ENCODE measurements around the gene COL15A1. TPM values are rescaled to one million over a fixed set of nuclear protein-coding genes. Genes with fewer than 3 reads are reported as not detected.
A peak's percentile ranks its signal among the peaks of the same experiment; 100 is the strongest.

The COL15A1 gene
- total RNA-seq, 1 experiment from 2014 or later: not detected

DNA sequence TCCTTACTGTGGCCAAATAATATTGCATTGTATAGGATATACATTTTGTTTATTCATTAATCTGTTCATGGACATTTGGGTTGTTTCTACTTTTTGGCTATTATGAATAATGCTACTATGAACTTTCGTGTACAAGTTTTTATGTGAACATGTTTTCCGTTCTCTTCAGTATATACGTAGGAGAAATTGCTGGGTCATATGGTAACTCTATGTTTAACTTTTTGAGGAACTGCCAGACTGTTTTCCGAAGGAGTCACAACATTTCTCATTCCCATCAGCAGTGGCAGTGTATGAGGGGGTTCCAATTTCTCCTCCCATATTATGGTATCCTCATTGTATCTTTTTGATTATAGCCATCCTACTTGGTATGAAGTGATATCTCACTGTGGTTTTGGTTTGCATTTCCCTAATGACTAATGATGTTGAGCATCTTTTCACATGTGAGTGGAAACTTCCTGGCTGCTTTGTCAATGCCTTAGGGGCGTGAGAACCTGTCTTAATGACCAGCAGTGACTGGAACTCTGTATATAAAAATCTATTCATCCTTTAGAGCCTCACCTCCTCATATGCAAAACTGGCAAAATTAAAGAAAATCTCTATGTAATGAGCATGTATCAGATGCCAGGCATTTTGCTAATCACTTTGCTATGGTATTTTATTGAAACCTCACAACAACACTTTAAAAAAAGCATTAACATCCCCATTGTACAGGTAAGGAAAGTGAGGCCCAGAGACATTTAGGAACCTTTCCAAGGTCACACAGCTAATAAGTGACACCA, 113.4 kb downstream of the COL15A1 start:
- Mint-ChIP-seq H3K27ac (ENCODE audit: low read depth, unreplicated experiment) (no peak overlapping the region), H3K4me1 (ENCODE audit: insufficient read depth, unreplicated experiment) (no peaks in the 10 kb centered on the region), H3K36me3 (ENCODE audit: insufficient read depth, unreplicated experiment) (no peaks in the 10 kb centered on the region), H3K27me3 (ENCODE audit: insufficient read depth, unreplicated experiment) (peaks cover 5% of the 10 kb centered on the region), H3K4me3 (ENCODE audit: unreplicated experiment) (no peak overlapping the region), H3K9me3 (ENCODE audit: unreplicated experiment) (peaks cover 8% of the 10 kb centered on the region)
- intact Hi-C loops (cut with micrococcal nuclease): no loop called here
- peak; percentile 35 for DNase-seq (ENCODE audit: unreplicated experiment)
- no TSS peak for BruUV-seq (replicated peaks)
- POLR2A ChIA-PET: no interaction called here
- TF ChIP-seq, protein P1, sequence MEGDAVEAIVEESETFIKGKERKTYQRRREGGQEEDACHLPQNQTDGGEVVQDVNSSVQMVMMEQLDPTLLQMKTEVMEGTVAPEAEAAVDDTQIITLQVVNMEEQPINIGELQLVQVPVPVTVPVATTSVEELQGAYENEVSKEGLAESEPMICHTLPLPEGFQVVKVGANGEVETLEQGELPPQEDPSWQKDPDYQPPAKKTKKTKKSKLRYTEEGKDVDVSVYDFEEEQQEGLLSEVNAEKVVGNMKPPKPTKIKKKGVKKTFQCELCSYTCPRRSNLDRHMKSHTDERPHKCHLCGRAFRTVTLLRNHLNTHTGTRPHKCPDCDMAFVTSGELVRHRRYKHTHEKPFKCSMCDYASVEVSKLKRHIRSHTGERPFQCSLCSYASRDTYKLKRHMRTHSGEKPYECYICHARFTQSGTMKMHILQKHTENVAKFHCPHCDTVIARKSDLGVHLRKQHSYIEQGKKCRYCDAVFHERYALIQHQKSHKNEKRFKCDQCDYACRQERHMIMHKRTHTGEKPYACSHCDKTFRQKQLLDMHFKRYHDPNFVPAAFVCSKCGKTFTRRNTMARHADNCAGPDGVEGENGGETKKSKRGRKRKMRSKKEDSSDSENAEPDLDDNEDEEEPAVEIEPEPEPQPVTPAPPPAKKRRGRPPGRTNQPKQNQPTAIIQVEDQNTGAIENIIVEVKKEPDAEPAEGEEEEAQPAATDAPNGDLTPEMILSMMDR (IDR thresholded peaks at IDR 0.05; ENCODE audit: unreplicated experiment): no peak
- CTCF ChIA-PET: interaction anchor here (0.6 to 0.9 kb wide), 2 partner anchors 281 to 699 kb away, joined by 3 read pairs; no protein-coding TSS in a partner anchor

DNA sequence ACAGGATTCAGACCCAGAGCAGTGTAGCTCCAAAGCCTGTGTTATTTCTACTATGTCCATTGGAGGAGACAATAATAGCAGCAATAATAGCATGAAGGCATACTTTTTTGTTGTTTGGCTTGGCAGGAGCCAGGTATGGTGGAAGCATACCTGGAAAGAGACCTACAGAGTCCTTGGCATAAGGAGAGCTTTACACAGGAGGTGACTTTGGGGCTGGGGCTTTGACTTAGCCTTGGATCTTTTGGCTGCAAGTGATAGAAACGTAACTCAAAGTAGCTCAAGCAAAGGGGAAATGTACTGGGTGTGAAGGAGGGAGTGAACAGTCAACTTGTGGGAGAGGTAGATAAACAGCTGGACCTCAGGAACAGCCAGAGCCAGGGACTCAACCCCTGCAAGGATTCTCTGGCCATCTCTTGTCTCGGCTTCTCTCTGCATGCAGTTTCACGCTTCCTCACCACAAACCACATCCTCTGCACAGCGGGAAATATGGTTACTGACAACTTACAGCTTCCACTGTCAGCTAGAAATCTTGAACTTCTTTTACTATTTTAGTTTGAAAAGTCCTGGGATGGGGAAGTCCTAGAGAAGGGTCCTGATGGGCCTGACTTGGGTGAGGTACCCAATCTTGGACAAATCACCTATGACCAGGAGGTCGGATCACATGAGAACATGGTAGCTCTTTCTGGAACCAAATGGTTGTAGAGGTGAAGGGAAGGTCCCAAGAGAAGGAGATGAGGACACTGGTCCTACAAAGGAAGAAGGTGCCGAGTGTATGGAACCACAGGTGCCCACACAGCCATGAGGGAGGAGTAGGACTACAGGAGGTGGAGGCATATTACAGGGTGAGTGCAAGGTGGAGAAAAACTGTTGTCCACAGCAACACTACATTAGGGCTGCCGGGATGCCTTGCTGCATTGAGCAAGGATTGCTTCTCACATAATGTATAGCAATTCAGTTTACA, 114.2 kb downstream of the COL15A1 start:
- CTCF ChIA-PET: interaction anchor here (0.6 to 1.4 kb wide), 4 partner anchors 22 to 700 kb away, joined by 3 read pairs; no protein-coding TSS in a partner anchor
- peak; percentile 18 for DNase-seq (ENCODE audit: unreplicated experiment)
- POLR2A ChIA-PET: no interaction called here
- intact Hi-C loops (cut with micrococcal nuclease): no loop called here
- TF ChIP-seq, protein P1 (IDR thresholded peaks at IDR 0.05; ENCODE audit: unreplicated experiment): no peak
- Mint-ChIP-seq H3K4me3 (ENCODE audit: unreplicated experiment) (no peak overlapping the region), H3K36me3 (ENCODE audit: insufficient read depth, unreplicated experiment) (no peaks in the 10 kb centered on the region), H3K4me1 (ENCODE audit: insufficient read depth, unreplicated experiment) (no peaks in the 10 kb centered on the region), H3K27me3 (ENCODE audit: insufficient read depth, unreplicated experiment) (peaks cover 13% of the 10 kb centered on the region), H3K9me3 (ENCODE audit: unreplicated experiment) (peaks cover 8% of the 10 kb centered on the region), H3K27ac (ENCODE audit: low read depth, unreplicated experiment) (no peak overlapping the region)
- BruUV-seq (replicated peaks): no TSS peak

DNA sequence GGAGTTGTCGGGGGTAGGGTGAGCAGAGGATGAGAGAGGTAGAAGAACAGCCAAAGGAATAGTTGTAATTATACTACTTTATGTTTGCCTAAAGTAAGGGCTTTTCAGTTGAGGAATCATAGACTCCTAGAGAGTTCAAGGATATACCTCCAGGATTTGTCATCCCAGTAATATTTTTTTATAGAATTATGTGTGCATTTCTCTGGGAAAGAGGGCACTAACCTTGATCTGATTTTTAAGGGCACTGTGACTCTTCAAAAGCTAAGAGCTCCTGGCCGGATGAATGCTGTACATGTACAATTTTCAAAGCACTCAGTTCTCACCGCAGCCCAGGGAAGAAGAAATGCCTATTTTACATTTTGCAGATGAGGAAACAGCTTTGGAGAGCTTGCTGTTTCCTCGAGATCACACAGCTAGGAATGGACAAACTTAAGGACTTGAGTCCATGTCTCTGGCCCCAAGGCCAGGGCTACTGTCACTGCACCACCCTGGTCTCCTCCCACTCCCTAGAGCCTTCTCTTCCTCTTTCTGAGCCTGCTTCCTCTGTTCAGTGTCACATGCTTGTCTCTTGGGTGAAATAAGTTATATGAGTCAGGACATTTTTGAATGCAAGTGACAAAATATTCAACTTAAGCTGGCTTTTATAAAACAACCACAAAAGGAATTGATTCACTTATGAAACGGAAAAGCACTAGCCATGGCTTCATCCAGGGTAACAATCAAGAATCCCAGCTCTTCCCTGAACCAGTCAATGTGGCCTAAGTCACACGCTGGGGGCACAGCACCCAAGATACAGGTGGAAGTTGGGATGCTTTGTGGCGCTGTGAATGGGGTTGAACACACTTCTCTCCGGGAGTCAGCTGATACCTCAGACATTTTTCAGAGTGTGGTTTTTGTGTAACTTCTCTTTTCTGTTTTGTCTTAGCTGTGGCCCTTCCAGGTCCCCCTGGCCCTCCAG, 115.5 kb downstream of the COL15A1 start:
- Mint-ChIP-seq H3K4me1 (ENCODE audit: insufficient read depth, unreplicated experiment) (no peaks in the 10 kb centered on the region), H3K4me3 (ENCODE audit: unreplicated experiment) (no peak overlapping the region), H3K9me3 (ENCODE audit: unreplicated experiment) (peaks cover 8% of the 10 kb centered on the region), H3K36me3 (ENCODE audit: insufficient read depth, unreplicated experiment) (no peaks in the 10 kb centered on the region), H3K27ac (ENCODE audit: low read depth, unreplicated experiment) (no peak overlapping the region), H3K27me3 (ENCODE audit: insufficient read depth, unreplicated experiment) (peaks cover 26% of the 10 kb centered on the region)
- ChIA-PET CTCF (interaction anchor here (0.8 to 1.4 kb wide), 3 partner anchors 44 to 84 kb away, joined by 3 read pairs; no protein-coding TSS in a partner anchor), POLR2A (interaction anchor here (1.1 kb wide), 1 partner anchor 45 kb away, joined by 3 read pairs; the partner anchor contains the start of gene TGFBR1)
- no peak for DNase-seq (ENCODE audit: unreplicated experiment)
- BruUV-seq (replicated peaks): no TSS peak
- intact Hi-C loops (cut with micrococcal nuclease): no loop called here
- TF ChIP-seq, protein P1 (IDR thresholded peaks at IDR 0.05; ENCODE audit: unreplicated experiment): no peak

Measured in MCF 10A (cell line).